GM19351 (cell line): ENCODE measurements around the gene HEMGN.
A peak's percentile ranks its signal among the peaks of the same experiment; 100 is the strongest.

Source experiments
- ATAC-seq: cut with Tn5 transposase; IDR thresholded peaks from one replicate; pipeline ENCODE4 v1.9.1; 2021; ENCODE audit warnings: mild to moderate bottlenecking, moderate library complexity; ENCODE audit not compliant: unreplicated experiment

HEMGN gene

DNA sequence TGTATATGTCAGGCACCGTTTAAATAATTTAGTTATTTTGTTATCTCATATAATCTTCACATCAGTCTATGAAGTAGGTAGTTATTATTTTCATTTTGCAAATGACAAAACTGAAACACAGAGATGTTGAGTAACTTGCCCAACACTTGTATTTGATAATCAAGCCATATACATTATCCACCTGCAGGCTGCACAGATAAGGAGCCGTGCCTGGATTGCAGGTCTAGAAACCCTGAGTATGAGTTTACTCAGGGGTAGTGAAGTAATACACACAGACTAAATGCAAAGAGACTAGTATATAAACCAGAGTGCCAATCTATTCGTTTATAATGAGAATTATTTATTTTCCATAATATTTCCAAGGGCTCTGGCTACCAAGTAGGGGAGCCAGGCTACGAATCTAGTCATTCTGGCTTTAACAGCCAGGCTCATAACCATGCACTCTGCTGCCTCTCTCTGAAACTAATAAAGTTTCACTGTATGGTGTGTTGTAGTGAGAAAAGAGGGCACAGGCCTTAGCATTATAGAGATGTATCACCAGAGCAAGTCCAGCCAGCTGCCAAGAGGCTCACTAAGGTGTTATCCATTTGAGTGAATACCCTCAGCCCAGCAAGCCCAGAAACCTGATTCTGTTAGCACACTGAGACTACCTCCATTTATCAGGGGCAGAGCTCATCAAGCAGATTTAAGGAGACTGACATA is 4.5 kb downstream of the HEMGN start:
- ATAC-seq, result no peak

- ATAC-seq, result no peak
Measured at GRCh38 chr9:97930972-97931371, 7.0 kb downstream of the HEMGN start.

DNA sequence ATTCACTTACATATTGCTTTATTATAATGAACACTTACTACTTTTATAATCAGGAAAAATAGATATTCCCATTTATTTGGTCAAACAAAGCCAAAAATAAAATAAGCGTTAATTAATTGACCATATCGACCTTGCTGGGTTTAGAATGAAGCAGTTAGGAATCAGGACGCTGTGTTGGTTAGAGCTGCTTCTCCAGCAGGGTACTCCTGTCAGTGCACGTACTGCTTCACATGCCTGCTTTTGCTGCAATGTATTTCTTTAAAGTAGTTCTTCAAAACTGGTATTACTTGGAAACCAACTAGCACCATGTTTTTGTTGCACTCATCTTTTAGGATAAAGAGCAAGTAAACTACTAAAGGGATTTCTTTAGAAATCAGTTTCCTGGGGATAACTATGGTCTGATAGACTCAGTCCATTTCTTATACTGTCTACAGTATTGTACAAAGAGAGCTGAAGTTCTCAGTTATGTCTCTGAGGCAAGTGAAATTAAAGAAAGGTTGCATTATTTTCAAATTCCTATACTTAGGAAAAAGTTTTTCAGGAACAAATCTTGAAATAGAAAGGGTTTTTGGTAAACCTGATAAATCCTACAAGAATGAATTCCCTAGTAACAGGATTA is 8.9 kb downstream of the HEMGN start:
- no peak for ATAC-seq

DNA sequence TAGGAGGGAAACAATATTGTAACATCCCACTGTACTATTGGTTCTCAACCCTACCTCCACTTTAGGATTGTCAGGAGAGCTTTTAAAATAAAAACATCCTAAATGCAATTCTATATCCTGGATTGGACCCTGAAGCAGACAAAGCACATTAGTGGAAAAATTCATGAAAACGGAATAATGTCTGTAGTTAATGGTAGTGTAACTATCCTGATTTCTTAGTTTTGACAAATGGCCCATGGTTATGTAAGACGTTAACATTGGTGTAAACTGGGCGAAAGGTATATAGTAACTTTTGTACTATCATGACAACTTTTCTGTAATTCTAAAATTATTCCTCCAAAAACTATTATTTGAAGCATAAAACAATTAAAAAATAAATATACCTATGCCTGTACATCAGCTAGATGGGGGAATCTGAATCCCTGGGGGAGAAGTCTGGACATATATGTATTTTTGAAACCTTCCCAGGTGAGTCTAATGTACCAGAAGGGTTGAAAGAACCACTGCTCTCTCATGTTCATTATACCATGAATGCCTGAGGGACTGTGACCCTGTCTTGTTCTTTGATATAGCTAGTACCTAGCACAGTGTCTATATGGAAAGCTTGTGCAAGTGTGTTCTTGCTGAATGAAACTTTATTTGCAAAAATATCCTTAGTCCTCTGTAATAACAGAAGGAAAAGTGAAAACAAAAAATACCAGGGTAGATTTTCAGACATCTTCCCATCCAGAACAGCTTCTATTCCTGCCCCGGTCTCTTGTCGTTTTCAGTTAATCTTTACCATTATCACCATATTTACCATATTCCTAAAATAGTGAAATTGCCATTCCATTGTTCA is 12.3 kb downstream of the HEMGN start:
- ATAC-seq, result no peak

GRCh38 chr9:97924386-97924785 is 13.6 kb downstream of the HEMGN start:
- no peak for ATAC-seq

GRCh38 chr9:97923529-97924108 is 14.4 kb downstream of the HEMGN start:
- peak; percentile 40 for ATAC-seq

GRCh38 chr9:97921959-97922724 is 15.8 kb downstream of the HEMGN start, which contains the start of gene TRMO:
Gene TRMO (minus strand): TSS chr9:97922500. CDS start chr9:97922493, 7 bp downstream.
- ATAC-seq, result peak; percentile 74

DNA sequence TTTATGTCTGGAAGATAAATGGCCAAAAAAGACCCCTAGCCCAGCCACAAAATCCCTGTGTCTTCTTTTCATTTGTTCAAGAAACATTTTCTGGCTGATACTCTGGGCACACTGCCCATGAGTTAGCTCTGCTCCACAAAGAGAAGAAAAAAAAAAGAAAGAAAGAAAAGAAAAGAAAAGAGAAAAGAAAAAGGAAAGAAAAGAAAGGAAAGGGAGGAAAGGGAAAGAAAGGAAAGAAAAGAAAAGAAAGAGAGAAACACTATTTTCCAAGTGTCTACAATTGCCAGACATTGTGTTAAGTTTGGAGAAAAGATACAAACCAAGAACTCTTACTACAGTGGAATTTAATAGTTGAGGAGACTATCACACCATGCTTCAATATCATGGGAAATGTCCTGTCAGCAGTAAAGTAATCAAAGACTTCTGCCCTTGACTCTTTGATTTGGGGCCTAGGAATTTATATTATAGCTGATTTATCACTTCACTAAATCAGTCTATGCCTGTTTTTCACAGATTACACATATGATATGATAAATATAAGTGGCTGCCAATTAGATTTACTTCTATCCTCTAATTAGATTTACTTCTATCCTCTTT is 18.7 kb downstream of the HEMGN start:
- no peak for ATAC-seq

GRCh38 chr9:97918611-97919010 is 19.4 kb downstream of the HEMGN start:
- no peak for ATAC-seq

DNA sequence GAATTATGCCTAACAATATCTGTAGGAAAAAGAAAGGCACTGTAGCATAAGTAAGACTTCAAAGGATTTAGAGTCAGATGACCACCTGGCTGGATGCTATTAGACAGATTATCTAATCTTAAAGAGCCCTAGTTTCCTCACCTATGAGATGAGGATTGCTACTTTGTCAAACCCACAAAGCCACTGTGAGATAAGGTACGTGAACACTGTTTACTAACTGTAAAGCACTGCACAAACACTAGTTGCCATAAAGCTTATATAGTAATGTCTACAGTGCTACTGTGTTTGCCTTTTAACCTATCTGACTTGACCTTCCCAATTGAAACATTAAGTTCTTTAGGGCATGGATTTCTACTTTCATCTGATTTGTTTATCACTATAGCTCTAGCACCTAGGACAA is 26.0 kb downstream of the HEMGN start:
- ATAC-seq, result no peak

- no peak for ATAC-seq
Measured at GRCh38 chr9:97911528-97911927, 26.4 kb downstream of the HEMGN start.

DNA sequence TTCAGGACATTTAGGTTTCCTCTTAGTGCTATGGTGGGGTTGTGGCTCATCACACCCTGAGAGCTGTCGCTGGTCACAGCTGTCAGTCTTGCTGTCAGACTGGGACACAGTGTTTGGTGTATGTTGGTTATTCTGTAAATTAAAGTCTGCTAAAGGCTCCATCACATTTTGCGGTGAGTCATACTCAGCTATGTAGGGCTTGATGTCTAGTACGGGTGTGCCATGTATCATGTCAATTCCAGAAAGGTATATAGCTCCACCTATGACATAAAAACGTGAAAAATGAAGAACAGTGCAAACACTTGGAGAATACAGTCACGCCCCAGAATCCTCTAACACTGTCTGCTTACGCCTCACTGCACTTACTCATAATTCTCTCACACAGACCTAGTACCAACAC is 27.6 kb downstream of the HEMGN start:
- no peak for ATAC-seq

GRCh38 chr9:97908705-97909104 is 29.3 kb downstream of the HEMGN start:
- no peak for ATAC-seq

GRCh38 chr9:97907632-97908031 is 30.3 kb downstream of the HEMGN start:
- no peak for ATAC-seq

DNA sequence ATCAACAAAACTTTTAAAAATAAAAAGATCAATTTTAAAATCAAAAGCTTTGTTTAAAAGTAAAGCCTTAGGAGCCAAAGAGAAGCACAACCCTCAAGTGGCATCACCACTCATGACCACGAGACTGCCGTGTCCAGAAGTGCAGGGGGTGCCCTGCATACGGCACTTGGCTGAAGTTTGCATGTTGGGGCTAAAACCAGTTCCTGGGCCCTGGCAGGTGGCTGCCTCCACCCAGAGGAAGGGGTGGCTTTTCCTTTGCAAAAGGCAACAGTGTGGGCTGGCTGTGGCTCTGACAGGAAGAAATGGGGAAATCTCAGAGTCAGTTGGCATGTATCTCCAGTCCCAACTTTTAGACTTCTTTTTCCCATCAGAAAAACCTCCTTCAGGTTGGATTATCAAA is 30.9 kb downstream of the HEMGN start:
- ATAC-seq, result no peak

DNA sequence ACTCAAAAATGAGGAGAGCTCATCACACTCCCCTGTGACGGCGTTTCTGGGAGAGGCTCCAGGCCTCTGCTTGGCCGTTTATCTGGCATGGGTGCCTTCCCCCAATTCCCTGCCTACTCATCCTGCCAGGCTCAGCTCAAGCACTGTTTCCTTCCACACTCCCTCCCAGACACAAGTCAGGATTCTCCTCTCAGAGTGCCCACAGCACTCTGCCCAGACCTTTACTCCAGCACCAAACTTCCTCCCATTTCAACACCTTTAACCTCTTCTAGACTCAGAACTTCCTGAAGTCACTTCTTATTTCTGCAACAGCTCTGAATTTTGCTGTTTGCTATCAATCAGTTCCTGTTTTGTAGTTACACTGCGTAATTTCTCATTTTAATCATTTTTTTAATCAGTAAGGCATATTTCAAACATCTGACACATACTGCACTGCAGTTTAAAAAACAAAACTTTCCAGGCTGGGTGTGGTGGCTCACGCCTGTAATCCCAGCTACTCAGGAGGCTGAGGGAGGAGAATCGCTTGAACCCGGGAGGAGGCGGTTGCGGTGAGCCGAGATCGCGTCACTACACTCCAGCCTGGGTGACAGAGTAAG is 31.6 kb downstream of the HEMGN start:
- no peak for ATAC-seq

- ATAC-seq, result no peak
Measured at GRCh38 chr9:97905228-97905627, 32.7 kb downstream of the HEMGN start.

DNA sequence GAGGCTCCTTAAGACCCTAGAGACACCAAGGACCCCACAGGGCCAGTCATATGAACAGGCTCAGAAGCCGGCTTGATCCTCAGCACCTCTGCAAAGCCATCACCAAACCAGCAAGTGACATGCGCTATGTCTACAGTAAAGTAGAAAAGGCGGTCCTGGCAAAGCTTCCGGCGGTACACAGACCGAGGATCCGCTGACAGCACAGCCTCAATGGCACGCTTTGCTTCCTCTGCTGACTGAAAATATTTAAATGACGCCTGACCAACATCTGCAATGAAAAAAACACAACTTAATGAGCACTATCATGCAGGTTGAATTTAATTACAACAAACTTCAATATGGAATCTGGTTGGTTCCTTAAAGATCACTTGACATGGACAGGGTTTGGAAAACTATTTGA is 33.2 kb downstream of the HEMGN start:
- ATAC-seq, result no peak

GRCh38 chr9:97903177-97903576 is 34.8 kb downstream of the HEMGN start:
- no peak for ATAC-seq
